Measurements from ENCODE around the gene XRCC5. TPM values are rescaled to one million over a fixed set of nuclear protein-coding genes. Genes with fewer than 3 reads are reported as not detected.

Gene XRCC5
- total RNA-seq, 1 donor from 2014 or later, result 303 TPM

- no peak overlapping the region for H3K27ac Mint-ChIP-seq
- intact Hi-C loops (cut with micrococcal nuclease), result no loop called here
These were observed 7.3 kb downstream of the XRCC5 start for GRCh38 chr2:216116418-216116817.

GRCh38 chr2:216117561-216118340, 8.6 kb downstream of the XRCC5 start:
- CTCF ChIA-PET, result no interaction called here

More at GRCh38 chr2:216116418-216116817, 7.3 kb downstream of the XRCC5 start:
- no peaks in the 10 kb centered on the region for H3K9me3 Mint-ChIP-seq
- peaks cover 95% of the 10 kb centered on the region for H3K36me3 Mint-ChIP-seq (ENCODE audit: low read depth)
- H3K4me1 Mint-ChIP-seq, result peaks cover 63% of the 10 kb centered on the region
- ATAC-seq (ENCODE audit: low read depth), result no peak
- no peak overlapping the region for H3K4me3 Mint-ChIP-seq
- no peaks in the 10 kb centered on the region for H3K27me3 Mint-ChIP-seq
- CTCF ChIA-PET, result no interaction called here
- DNase-seq, result no peak
- POLR2A ChIA-PET, result interaction anchor here (0.7 kb wide), 1 partner anchor 34 kb away, joined by 3 read pairs; no protein-coding TSS in a partner anchor
- TF ChIP-seq, protein P1, sequence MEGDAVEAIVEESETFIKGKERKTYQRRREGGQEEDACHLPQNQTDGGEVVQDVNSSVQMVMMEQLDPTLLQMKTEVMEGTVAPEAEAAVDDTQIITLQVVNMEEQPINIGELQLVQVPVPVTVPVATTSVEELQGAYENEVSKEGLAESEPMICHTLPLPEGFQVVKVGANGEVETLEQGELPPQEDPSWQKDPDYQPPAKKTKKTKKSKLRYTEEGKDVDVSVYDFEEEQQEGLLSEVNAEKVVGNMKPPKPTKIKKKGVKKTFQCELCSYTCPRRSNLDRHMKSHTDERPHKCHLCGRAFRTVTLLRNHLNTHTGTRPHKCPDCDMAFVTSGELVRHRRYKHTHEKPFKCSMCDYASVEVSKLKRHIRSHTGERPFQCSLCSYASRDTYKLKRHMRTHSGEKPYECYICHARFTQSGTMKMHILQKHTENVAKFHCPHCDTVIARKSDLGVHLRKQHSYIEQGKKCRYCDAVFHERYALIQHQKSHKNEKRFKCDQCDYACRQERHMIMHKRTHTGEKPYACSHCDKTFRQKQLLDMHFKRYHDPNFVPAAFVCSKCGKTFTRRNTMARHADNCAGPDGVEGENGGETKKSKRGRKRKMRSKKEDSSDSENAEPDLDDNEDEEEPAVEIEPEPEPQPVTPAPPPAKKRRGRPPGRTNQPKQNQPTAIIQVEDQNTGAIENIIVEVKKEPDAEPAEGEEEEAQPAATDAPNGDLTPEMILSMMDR (IDR thresholded peaks at IDR 0.05), result no peak

DNA sequence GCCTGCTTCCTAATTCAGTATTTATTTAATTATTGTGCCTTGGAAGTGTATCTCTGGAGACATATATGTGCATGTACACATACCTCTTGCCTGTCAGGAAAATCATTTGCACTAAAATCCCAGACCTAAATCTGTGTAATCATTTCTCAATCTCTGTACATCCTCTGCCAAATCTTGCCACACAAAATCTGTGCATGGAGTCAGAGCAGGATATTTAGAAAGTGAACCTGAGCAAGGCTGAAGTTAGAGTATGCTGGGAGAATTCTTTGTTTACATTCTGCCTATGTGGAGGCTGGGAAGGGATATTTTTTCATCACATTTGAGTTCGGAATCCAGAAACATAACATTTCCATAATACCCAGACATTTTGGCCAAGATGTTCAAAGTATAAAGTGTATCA, 9.3 kb downstream of the XRCC5 start:
- Mint-ChIP-seq H3K4me1 (peaks cover 43% of the 10 kb centered on the region), H3K27me3 (no peaks in the 10 kb centered on the region), H3K27ac (no peak overlapping the region), H3K4me3 (no peak overlapping the region), H3K36me3 (ENCODE audit: low read depth) (peaks cover 94% of the 10 kb centered on the region), H3K9me3 (no peaks in the 10 kb centered on the region)
- ChIA-PET CTCF (no interaction called here), POLR2A (interaction anchor here (0.6 to 0.7 kb wide), 2 partner anchors 69 to 73 kb away, joined by 3 to 4 read pairs; no protein-coding TSS in a partner anchor)
- DNase-seq (no peak), ATAC-seq (ENCODE audit: low read depth) (no peak)
- intact Hi-C loops (cut with micrococcal nuclease), result no loop called here
- TF ChIP-seq, protein P1 (IDR thresholded peaks at IDR 0.05), result no peak

More at GRCh38 chr2:216117561-216118340, 8.6 kb downstream of the XRCC5 start:
- H3K4me1 Mint-ChIP-seq, result peaks cover 50% of the 10 kb centered on the region
- H3K4me3 Mint-ChIP-seq, result no peak overlapping the region
- no peaks in the 10 kb centered on the region for H3K27me3 Mint-ChIP-seq
- peaks cover 95% of the 10 kb centered on the region for H3K36me3 Mint-ChIP-seq (ENCODE audit: low read depth)
- TF ChIP-seq, protein P1 (IDR thresholded peaks at IDR 0.05), result no peak
- no peaks in the 10 kb centered on the region for H3K9me3 Mint-ChIP-seq
- ATAC-seq (ENCODE audit: low read depth) (no peak), DNase-seq (no peak)
- intact Hi-C loops (cut with micrococcal nuclease), result no loop called here
- POLR2A ChIA-PET, result interaction anchor here (0.6 to 0.7 kb wide), 3 partner anchors 37 to 72 kb away, joined by 3 to 4 read pairs (median 3); no protein-coding TSS in a partner anchor
- no peak overlapping the region for H3K27ac Mint-ChIP-seq

DNA sequence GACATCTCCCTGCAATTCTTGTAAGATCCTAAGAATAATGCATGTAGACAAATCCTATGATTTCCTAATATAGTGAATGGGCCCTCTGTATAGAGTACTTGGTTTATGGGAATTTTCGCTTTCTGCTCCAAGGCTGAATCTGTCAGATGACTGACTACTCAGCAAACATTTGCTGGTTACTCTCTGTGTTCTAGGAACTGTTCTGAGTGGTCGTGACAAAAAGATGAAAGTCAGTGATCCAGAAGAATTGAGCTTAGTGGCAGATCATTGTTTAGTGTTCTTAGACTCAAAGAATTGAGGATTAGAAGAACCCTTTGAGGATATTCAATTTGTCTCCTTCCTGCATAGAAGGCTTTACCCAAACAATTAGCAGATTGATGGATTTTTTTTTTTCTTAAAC, 10.0 kb downstream of the XRCC5 start:
- peaks cover 92% of the 10 kb centered on the region for H3K36me3 Mint-ChIP-seq (ENCODE audit: low read depth)
- H3K4me3 Mint-ChIP-seq, result no peak overlapping the region
- ChIA-PET CTCF (no interaction called here), POLR2A (no interaction called here)
- no peaks in the 10 kb centered on the region for H3K27me3 Mint-ChIP-seq
- no peak for DNase-seq
- H3K9me3 Mint-ChIP-seq, result no peaks in the 10 kb centered on the region
- TF ChIP-seq, protein P1 (IDR thresholded peaks at IDR 0.05), result no peak
- intact Hi-C loops (cut with micrococcal nuclease), result no loop called here
- H3K4me1 Mint-ChIP-seq, result peaks cover 36% of the 10 kb centered on the region
- no peak for ATAC-seq (ENCODE audit: low read depth)
- no peak overlapping the region for H3K27ac Mint-ChIP-seq

DNA sequence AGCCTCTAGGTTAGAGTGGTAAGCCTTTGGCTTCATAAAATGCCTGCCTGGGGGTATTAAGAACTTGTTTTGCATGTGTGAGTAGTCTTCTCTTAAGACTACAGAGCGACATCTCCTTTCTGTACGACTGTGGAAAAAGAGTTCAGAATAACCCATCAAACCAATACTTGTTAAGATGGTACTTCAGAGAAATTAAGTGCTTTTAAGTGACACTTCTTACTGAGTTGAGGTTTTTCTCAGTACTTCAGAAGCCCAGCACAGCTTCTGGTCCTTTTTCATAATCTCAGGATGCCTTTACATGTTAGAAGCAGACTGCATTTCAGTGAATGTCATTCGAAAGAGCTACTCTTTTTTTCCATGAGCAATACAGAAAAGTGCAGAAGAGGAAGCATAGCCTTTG, 10.8 kb downstream of the XRCC5 start:
- Mint-ChIP-seq H3K27ac (no peak overlapping the region), H3K27me3 (no peaks in the 10 kb centered on the region), H3K36me3 (ENCODE audit: low read depth) (peaks cover 91% of the 10 kb centered on the region), H3K4me1 (peaks cover 28% of the 10 kb centered on the region), H3K9me3 (no peaks in the 10 kb centered on the region), H3K4me3 (no peak overlapping the region)
- POLR2A ChIA-PET, result interaction anchor here (0.6 kb wide), 1 partner anchor 13 kb away, joined by 5 read pairs; no protein-coding TSS in a partner anchor
- intact Hi-C loops (cut with micrococcal nuclease), result no loop called here
- CTCF ChIA-PET, result interaction anchor here (1.0 to 1.1 kb wide), 2 partner anchors 22 to 86 kb away, joined by 3 to 4 read pairs; no protein-coding TSS in a partner anchor
- ATAC-seq (ENCODE audit: low read depth) (no peak), DNase-seq (no peak)
- TF ChIP-seq, protein P1 (IDR thresholded peaks at IDR 0.05), result no peak

Measured in activated B cell treated with CpG ODN at 0.5 μM for 24 hours (primary cell).